CD4-positive, alpha-beta T cell treated with Interleukin-17A for 1 hour (primary cell): ENCODE data around the gene GTF2A1L.
A peak's percentile ranks its signal among the peaks of the same experiment; 100 is the strongest.
"Not testable (repeated sequence)": the region's sequence is repeated elsewhere in the genome, so short reads cannot be mapped to it uniquely, and the experiment has no call there.

Experiments
- DNase-seq: peaks from one replicate; pipeline ENCODE4 v3.0.0-alpha.2; 2020

The GTF2A1L gene

GRCh38 chr2:48617618-48618017 lies at the start of gene GTF2A1L:
Gene GTF2A1L (plus strand): TSS chr2:48617856. CDS start chr2:48617875, 19 bp downstream.
- no peak for DNase-seq

GRCh38 chr2:48568547-48568946 lies 49.1 kb upstream of the GTF2A1L start:
- no peak for DNase-seq

GRCh38 chr2:48569433-48569832 lies 48.2 kb upstream of the GTF2A1L start:
- no peak for DNase-seq

GRCh38 chr2:48572816-48573215 lies 44.8 kb upstream of the GTF2A1L start:
- DNase-seq: no peak

GRCh38 chr2:48574353-48575287 lies 43.0 kb upstream of the GTF2A1L start:
- DNase-seq: no peak

GRCh38 chr2:48578313-48578712 lies 39.3 kb upstream of the GTF2A1L start:
- no peak for DNase-seq

GRCh38 chr2:48583961-48584360 lies 33.7 kb upstream of the GTF2A1L start:
- DNase-seq: no peak

GRCh38 chr2:48584551-48584950 lies 33.1 kb upstream of the GTF2A1L start:
- no peak for DNase-seq

- no peak for DNase-seq
These were observed 31.2 kb upstream of the GTF2A1L start for GRCh38 chr2:48586433-48586832.

GRCh38 chr2:48587560-48587959 lies 30.1 kb upstream of the GTF2A1L start:
- DNase-seq: no peak

GRCh38 chr2:48587961-48588360 lies 29.7 kb upstream of the GTF2A1L start:
- no peak for DNase-seq

GRCh38 chr2:48588745-48589144 lies 28.9 kb upstream of the GTF2A1L start:
- no peak for DNase-seq

GRCh38 chr2:48589170-48589767 lies 28.4 kb upstream of the GTF2A1L start:
- no peak for DNase-seq

- no peak for DNase-seq
These were observed 27.6 kb upstream of the GTF2A1L start for GRCh38 chr2:48590017-48590416.

- no peak for DNase-seq
These were observed 25.6 kb upstream of the GTF2A1L start for GRCh38 chr2:48592067-48592466.

GRCh38 chr2:48596751-48597150 lies 20.9 kb upstream of the GTF2A1L start:
- not testable (repeated sequence) for DNase-seq

- DNase-seq: no peak
These were observed 20.2 kb upstream of the GTF2A1L start for GRCh38 chr2:48597492-48597891.

- DNase-seq: peak; percentile 26
These were observed 17.3 kb upstream of the GTF2A1L start for GRCh38 chr2:48600204-48600813.

- no peak for DNase-seq
These were observed 16.7 kb upstream of the GTF2A1L start for GRCh38 chr2:48600917-48601316.

- no peak for DNase-seq
These were observed 16.3 kb upstream of the GTF2A1L start for GRCh38 chr2:48601349-48601748.

GRCh38 chr2:48605482-48606175 lies 12.0 kb upstream of the GTF2A1L start:
- DNase-seq: no peak

- DNase-seq: no peak
These were observed 10.2 kb upstream of the GTF2A1L start for GRCh38 chr2:48607307-48608014.

GRCh38 chr2:48613211-48613610 lies 4.4 kb upstream of the GTF2A1L start:
- DNase-seq: no peak
